ENCODE results near the gene SPDYE4. TPM values are rescaled to one million over a fixed set of nuclear protein-coding genes. Genes with fewer than 3 reads are reported as not detected.

The SPDYE4 gene
- not detected in 2 replicates for total RNA-seq

GRCh38 chr17:8758137-8758596 lies at the start of gene SPDYE4:
Gene SPDYE4, minus strand, starts transcription at chr17:8758546. Its CDS starts 164 bp downstream, at chr17:8758382.

GRCh38 chr17:8798846-8799569 lies 40.7 kb upstream of the SPDYE4 start, which contains the start of gene MFSD6L:
Gene MFSD6L, minus strand, starts transcription at chr17:8799365. Its CDS starts 245 bp downstream, at chr17:8799120.

Other genes with a start within 250 kb of the SPDYE4 start
- gene MYH10, start 127.8 kb downstream of the SPDYE4 start, total RNA-seq: 43.0 and 62.6 TPM in 2 replicates
- gene CCDC42, start 13.7 kb downstream of the SPDYE4 start, total RNA-seq: 0.13 TPM in 1 of 2 replicates, not detected in the other
- not detected in 2 replicates for gene MFSD6L, start 40.8 kb upstream of the SPDYE4 start, total RNA-seq
- gene PIK3R6, start 109.1 kb upstream of the SPDYE4 start, total RNA-seq: not detected in 2 replicates
- gene PIK3R5, start 207.2 kb upstream of the SPDYE4 start, total RNA-seq: 0.26 TPM in 1 of 2 replicates, not detected in the other